ENCODE measurements around the gene MTFP1.

GRCh38 chr22:30426388-30427353, 1.1 kb downstream of the MTFP1 start:
- TF ChIP-seq, protein P1, sequence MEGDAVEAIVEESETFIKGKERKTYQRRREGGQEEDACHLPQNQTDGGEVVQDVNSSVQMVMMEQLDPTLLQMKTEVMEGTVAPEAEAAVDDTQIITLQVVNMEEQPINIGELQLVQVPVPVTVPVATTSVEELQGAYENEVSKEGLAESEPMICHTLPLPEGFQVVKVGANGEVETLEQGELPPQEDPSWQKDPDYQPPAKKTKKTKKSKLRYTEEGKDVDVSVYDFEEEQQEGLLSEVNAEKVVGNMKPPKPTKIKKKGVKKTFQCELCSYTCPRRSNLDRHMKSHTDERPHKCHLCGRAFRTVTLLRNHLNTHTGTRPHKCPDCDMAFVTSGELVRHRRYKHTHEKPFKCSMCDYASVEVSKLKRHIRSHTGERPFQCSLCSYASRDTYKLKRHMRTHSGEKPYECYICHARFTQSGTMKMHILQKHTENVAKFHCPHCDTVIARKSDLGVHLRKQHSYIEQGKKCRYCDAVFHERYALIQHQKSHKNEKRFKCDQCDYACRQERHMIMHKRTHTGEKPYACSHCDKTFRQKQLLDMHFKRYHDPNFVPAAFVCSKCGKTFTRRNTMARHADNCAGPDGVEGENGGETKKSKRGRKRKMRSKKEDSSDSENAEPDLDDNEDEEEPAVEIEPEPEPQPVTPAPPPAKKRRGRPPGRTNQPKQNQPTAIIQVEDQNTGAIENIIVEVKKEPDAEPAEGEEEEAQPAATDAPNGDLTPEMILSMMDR (conservative IDR thresholded peaks at IDR 0.05; ENCODE audit: low read depth in 2 of 2): peak; percentile 70 to 86
- TF ChIP-seq POLR2AphosphoS5 (IDR thresholded peaks at IDR 0.05; ENCODE audit: low read depth) (0 out of 2 replicates have a peak, but pooled peaks have one; percentile 21), EZH2 (IDR thresholded peaks at IDR 0.05; ENCODE audit: low read depth, unreplicated experiment) (no peak), EZH2phosphoT487 (IDR thresholded peaks at IDR 0.05; ENCODE audit: unreplicated experiment) (no peak), JUNB (IDR thresholded peaks at IDR 0.05; ENCODE audit: unreplicated experiment) (no peak), ZNF331 (CRISPR knock-in tag; IDR thresholded peaks at IDR 0.05; ENCODE audit: low read depth) (no peak), CREB1 (CRISPR knock-in tag; IDR thresholded peaks at IDR 0.05; ENCODE audit: low read depth) (no peak), NANOG (IDR thresholded peaks at IDR 0.05; ENCODE audit: borderline replicate concordance) (no peak), ETS1 (IDR thresholded peaks at IDR 0.05) (no peak), STAT1 (IDR thresholded peaks at IDR 0.05; ENCODE audit: unreplicated experiment) (no peak)
- TF ChIP-seq, protein P2, sequence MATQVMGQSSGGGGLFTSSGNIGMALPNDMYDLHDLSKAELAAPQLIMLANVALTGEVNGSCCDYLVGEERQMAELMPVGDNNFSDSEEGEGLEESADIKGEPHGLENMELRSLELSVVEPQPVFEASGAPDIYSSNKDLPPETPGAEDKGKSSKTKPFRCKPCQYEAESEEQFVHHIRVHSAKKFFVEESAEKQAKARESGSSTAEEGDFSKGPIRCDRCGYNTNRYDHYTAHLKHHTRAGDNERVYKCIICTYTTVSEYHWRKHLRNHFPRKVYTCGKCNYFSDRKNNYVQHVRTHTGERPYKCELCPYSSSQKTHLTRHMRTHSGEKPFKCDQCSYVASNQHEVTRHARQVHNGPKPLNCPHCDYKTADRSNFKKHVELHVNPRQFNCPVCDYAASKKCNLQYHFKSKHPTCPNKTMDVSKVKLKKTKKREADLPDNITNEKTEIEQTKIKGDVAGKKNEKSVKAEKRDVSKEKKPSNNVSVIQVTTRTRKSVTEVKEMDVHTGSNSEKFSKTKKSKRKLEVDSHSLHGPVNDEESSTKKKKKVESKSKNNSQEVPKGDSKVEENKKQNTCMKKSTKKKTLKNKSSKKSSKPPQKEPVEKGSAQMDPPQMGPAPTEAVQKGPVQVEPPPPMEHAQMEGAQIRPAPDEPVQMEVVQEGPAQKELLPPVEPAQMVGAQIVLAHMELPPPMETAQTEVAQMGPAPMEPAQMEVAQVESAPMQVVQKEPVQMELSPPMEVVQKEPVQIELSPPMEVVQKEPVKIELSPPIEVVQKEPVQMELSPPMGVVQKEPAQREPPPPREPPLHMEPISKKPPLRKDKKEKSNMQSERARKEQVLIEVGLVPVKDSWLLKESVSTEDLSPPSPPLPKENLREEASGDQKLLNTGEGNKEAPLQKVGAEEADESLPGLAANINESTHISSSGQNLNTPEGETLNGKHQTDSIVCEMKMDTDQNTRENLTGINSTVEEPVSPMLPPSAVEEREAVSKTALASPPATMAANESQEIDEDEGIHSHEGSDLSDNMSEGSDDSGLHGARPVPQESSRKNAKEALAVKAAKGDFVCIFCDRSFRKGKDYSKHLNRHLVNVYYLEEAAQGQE (IDR thresholded peaks at IDR 0.05; ENCODE audit: unreplicated experiment): no peak
- TF ChIP-seq, protein P3, sequence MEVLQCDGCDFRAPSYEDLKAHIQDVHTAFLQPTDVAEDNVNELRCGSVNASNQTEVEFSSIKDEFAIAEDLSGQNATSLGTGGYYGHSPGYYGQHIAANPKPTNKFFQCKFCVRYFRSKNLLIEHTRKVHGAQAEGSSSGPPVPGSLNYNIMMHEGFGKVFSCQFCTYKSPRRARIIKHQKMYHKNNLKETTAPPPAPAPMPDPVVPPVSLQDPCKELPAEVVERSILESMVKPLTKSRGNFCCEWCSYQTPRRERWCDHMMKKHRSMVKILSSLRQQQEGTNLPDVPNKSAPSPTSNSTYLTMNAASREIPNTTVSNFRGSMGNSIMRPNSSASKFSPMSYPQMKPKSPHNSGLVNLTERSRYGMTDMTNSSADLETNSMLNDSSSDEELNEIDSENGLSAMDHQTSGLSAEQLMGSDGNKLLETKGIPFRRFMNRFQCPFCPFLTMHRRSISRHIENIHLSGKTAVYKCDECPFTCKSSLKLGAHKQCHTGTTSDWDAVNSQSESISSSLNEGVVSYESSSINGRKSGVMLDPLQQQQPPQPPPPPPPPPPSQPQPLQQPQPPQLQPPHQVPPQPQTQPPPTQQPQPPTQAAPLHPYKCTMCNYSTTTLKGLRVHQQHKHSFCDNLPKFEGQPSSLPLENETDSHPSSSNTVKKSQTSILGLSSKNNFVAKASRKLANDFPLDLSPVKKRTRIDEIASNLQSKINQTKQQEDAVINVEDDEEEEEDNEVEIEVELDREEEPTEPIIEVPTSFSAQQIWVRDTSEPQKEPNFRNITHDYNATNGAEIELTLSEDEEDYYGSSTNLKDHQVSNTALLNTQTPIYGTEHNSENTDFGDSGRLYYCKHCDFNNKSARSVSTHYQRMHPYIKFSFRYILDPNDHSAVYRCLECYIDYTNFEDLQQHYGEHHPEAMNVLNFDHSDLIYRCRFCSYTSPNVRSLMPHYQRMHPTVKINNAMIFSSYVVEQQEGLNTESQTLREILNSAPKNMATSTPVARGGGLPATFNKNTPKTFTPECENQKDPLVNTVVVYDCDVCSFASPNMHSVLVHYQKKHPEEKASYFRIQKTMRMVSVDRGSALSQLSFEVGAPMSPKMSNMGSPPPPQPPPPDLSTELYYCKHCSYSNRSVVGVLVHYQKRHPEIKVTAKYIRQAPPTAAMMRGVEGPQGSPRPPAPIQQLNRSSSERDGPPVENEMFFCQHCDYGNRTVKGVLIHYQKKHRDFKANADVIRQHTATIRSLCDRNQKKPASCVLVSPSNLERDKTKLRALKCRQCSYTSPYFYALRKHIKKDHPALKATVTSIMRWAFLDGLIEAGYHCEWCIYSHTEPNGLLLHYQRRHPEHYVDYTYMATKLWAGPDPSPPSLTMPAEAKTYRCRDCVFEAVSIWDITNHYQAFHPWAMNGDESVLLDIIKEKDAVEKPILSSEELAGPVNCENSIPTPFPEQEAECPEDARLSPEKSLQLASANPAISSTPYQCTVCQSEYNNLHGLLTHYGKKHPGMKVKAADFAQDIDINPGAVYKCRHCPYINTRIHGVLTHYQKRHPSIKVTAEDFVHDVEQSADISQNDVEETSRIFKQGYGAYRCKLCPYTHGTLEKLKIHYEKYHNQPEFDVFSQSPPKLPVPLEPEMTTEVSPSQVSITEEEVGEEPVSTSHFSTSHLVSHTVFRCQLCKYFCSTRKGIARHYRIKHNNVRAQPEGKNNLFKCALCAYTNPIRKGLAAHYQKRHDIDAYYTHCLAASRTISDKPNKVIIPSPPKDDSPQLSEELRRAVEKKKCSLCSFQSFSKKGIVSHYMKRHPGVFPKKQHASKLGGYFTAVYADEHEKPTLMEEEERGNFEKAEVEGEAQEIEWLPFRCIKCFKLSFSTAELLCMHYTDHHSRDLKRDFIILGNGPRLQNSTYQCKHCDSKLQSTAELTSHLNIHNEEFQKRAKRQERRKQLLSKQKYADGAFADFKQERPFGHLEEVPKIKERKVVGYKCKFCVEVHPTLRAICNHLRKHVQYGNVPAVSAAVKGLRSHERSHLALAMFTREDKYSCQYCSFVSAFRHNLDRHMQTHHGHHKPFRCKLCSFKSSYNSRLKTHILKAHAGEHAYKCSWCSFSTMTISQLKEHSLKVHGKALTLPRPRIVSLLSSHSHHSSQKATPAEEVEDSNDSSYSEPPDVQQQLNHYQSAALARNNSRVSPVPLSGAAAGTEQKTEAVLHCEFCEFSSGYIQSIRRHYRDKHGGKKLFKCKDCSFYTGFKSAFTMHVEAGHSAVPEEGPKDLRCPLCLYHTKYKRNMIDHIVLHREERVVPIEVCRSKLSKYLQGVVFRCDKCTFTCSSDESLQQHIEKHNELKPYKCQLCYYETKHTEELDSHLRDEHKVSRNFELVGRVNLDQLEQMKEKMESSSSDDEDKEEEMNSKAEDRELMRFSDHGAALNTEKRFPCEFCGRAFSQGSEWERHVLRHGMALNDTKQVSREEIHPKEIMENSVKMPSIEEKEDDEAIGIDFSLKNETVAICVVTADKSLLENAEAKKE (CRISPR knock-in tag; IDR thresholded peaks at IDR 0.05): no peak

All from GM23338 (cell line).